ENCODE results near the gene ATP6AP2. TPM values are rescaled to one million over a fixed set of nuclear protein-coding genes. Genes with fewer than 3 reads are reported as not detected.

ATP6AP2 gene
- total and polyA plus RNA-seq, 4 donors, result 49.7 to 80.7 (median 58.1) TPM

DNA sequence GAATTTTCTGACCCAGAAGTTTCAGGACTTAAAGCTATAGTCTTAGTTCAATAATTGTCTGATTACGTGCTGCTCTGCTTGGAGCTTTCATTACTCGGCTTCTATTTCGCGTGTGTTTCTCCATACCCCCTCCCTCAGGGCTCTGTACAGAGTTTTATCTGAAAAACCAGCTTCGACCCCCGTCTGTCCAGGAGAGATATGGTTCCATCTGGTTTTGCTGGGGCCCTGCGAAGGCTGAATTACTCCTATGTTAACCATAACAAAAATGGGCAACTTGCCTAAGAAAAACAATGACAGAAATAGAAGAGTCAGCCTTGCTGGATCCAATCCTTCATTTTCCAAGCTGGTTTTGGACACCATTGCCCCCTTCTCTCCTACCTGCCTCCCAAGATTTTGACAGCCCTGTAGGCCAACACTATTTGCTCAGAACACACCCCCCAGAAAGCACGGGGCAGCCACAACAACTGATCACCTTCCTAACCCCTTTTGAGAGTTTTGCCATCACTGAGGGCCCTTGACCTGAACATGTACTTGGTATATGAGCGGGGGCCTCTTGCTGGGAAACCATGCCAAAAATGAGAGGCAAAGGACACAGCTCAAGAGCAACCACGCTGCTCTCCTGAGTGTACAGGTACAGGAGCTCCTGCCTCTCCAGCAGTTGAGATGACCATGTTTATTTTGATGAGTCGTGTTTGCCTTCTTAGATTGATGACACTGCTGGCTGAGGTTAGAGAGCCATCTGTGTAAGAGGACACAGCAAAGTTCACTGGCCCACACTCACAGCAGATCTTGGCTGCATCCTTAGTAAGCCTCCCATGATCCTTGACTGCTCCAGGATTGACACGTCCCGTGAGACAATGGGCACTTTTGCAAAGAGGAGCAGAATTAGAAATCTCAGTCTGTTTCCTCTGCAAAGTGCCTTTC, 36.2 kb upstream of the ATP6AP2 start:
- peak; percentile 52 for DNase-seq (ENCODE audit: low spot score)
- Histone ChIP-seq H3K9ac (ENCODE audit: low read depth in 1 of 2, low read length in 2 of 2) (no peak overlapping the region), H3K4me3 (ENCODE audit: low read depth in 1 of 3, low read length in 3 of 3) (no peak overlapping the region), H3K27me3 (ENCODE audit: control insufficient read depth in 4 of 4, insufficient read depth in 4 of 4, low read length in 3 of 4) (no peaks in the 10 kb centered on the region), H3K4me1 (ENCODE audit: control insufficient read depth in 4 of 4, insufficient read depth in 4 of 4, low read length in 3 of 4) (peaks cover 0 to 10% (median 1%) of the 10 kb centered on the region in 4 donors), H3K9me3 (ENCODE audit: control insufficient read depth in 4 of 4, low read length in 3 of 4) (no peaks in the 10 kb centered on the region), H3K27ac (ENCODE audit: low read depth in 1 of 2, low read length in 2 of 2) (no peak overlapping the region), H3K36me3 (ENCODE audit: control insufficient read depth in 4 of 4, insufficient read depth in 3 of 4, low read depth in 1 of 4, low read length in 3 of 4) (no peaks in the 10 kb centered on the region)
- TF ChIP-seq HNF4A (conservative IDR thresholded peaks at IDR 0.05) (peak; percentile 25 to 31), FOXA1 (IDR thresholded peaks at IDR 0.05) (no peak), EGR1 (IDR thresholded peaks at IDR 0.05; ENCODE audit: low read depth in 2 of 2) (no peak), RXRA (IDR thresholded peaks at IDR 0.05) (peak; percentile 14 to 24), YY1 (IDR thresholded peaks at IDR 0.05) (no peak)
- TF ChIP-seq, protein P1, sequence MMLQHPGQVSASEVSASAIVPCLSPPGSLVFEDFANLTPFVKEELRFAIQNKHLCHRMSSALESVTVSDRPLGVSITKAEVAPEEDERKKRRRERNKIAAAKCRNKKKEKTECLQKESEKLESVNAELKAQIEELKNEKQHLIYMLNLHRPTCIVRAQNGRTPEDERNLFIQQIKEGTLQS (IDR thresholded peaks at IDR 0.05), result no peak
- 48% methylated on average over 13 of the region's 13 CpGs for WGBS

DNA sequence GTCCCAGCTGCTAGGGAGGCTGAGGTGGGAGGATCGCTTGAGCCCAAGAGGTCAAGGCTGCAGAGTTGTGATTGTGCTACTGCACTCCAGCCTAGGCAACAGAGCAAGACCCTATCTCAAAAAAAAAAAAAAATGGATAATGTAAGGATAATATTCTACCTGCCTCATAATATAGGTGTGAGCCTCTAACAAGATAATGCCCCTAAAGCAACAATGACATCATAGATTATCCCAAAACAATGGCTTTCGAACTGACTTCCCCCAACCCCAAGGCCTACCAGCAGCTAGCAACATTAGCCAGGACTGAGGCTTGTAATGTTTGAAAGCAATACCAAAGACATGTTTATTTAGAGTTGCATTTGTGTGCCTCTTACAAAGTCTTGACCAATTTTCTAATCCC, 33.9 kb upstream of the ATP6AP2 start:
- Histone ChIP-seq H3K27ac (ENCODE audit: low read depth in 1 of 2, low read length in 2 of 2) (no peak overlapping the region), H3K27me3 (ENCODE audit: control insufficient read depth in 4 of 4, insufficient read depth in 4 of 4, low read length in 3 of 4) (no peaks in the 10 kb centered on the region), H3K4me1 (ENCODE audit: control insufficient read depth in 4 of 4, insufficient read depth in 4 of 4, low read length in 3 of 4) (peaks cover 0 to 10% (median 1%) of the 10 kb centered on the region in 4 donors), H3K36me3 (ENCODE audit: control insufficient read depth in 4 of 4, insufficient read depth in 3 of 4, low read depth in 1 of 4, low read length in 3 of 4) (no peaks in the 10 kb centered on the region), H3K9ac (ENCODE audit: low read depth in 1 of 2, low read length in 2 of 2) (no peak overlapping the region), H3K9me3 (ENCODE audit: control insufficient read depth in 4 of 4, low read length in 3 of 4) (no peaks in the 10 kb centered on the region), H3K4me3 (ENCODE audit: low read depth in 1 of 3, low read length in 3 of 3) (no peak overlapping the region)
- 98% methylated on average over 2 of the region's 2 CpGs for WGBS
- TF ChIP-seq MAX (IDR thresholded peaks at IDR 0.05) (no peak), HNF4G (IDR thresholded peaks at IDR 0.05) (no peak), ZBTB33 (IDR thresholded peaks at IDR 0.05) (no peak), FOXA2 (IDR thresholded peaks at IDR 0.05) (no peak), RAD21 (IDR thresholded peaks at IDR 0.05) (no peak), JUND (IDR thresholded peaks at IDR 0.05) (no peak), FOXA1 (IDR thresholded peaks at IDR 0.05) (no peak), EGR1 (IDR thresholded peaks at IDR 0.05; ENCODE audit: low read depth in 2 of 2) (no peak), TAF1 (conservative IDR thresholded peaks at IDR 0.05) (no peak), NR2F2 (IDR thresholded peaks at IDR 0.05) (no peak), SP1 (IDR thresholded peaks at IDR 0.05) (no peak), RXRA (IDR thresholded peaks at IDR 0.05) (no peak), HNF4A (conservative IDR thresholded peaks at IDR 0.05) (no peak), GABPA (IDR thresholded peaks at IDR 0.05 in 1 of 2, conservative IDR thresholded peaks at IDR 0.05 in 1 of 2) (no peak), YY1 (IDR thresholded peaks at IDR 0.05) (no peak)
- TF ChIP-seq, protein P2, sequence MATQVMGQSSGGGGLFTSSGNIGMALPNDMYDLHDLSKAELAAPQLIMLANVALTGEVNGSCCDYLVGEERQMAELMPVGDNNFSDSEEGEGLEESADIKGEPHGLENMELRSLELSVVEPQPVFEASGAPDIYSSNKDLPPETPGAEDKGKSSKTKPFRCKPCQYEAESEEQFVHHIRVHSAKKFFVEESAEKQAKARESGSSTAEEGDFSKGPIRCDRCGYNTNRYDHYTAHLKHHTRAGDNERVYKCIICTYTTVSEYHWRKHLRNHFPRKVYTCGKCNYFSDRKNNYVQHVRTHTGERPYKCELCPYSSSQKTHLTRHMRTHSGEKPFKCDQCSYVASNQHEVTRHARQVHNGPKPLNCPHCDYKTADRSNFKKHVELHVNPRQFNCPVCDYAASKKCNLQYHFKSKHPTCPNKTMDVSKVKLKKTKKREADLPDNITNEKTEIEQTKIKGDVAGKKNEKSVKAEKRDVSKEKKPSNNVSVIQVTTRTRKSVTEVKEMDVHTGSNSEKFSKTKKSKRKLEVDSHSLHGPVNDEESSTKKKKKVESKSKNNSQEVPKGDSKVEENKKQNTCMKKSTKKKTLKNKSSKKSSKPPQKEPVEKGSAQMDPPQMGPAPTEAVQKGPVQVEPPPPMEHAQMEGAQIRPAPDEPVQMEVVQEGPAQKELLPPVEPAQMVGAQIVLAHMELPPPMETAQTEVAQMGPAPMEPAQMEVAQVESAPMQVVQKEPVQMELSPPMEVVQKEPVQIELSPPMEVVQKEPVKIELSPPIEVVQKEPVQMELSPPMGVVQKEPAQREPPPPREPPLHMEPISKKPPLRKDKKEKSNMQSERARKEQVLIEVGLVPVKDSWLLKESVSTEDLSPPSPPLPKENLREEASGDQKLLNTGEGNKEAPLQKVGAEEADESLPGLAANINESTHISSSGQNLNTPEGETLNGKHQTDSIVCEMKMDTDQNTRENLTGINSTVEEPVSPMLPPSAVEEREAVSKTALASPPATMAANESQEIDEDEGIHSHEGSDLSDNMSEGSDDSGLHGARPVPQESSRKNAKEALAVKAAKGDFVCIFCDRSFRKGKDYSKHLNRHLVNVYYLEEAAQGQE (IDR thresholded peaks at IDR 0.05), result no peak
- TF ChIP-seq, protein P1 (IDR thresholded peaks at IDR 0.05), result no peak
- DNase-seq (ENCODE audit: low spot score), result no peak
